ENCODE data around the gene DOCK8.
"Not testable (repeated sequence)": the region's sequence is repeated elsewhere in the genome, so short reads cannot be mapped to it uniquely, and the experiment has no call there.

DOCK8 gene

GRCh38 chr9:227860-228259, 13.2 kb downstream of the DOCK8 start:
- peak; percentile 18 for DNase-seq

- no peak for DNase-seq
Observed at GRCh38 chr9:228929-229695, 14.4 kb downstream of the DOCK8 start.

GRCh38 chr9:231625-232024, 17.0 kb downstream of the DOCK8 start:
- DNase-seq, result not testable (repeated sequence)

- not testable (repeated sequence) for DNase-seq
Observed at GRCh38 chr9:233708-234107, 19.0 kb downstream of the DOCK8 start.

GRCh38 chr9:237141-237857, 22.6 kb downstream of the DOCK8 start:
- no peak for DNase-seq

- no peak for DNase-seq
Observed at GRCh38 chr9:237858-238345, 23.2 kb downstream of the DOCK8 start.

- no peak for DNase-seq
Observed at GRCh38 chr9:242461-243080, 27.9 kb downstream of the DOCK8 start.

- no peak for DNase-seq
Observed at GRCh38 chr9:248278-248961, 33.8 kb downstream of the DOCK8 start.

GRCh38 chr9:249025-249424, 34.4 kb downstream of the DOCK8 start:
- no peak for DNase-seq

GRCh38 chr9:250039-250438, 35.4 kb downstream of the DOCK8 start:
- DNase-seq, result no peak

- DNase-seq, result no peak
Observed at GRCh38 chr9:250625-251024, 36.0 kb downstream of the DOCK8 start.

GRCh38 chr9:251398-251797, 36.7 kb downstream of the DOCK8 start:
- DNase-seq, result no peak

GRCh38 chr9:253539-253938, 38.9 kb downstream of the DOCK8 start:
- no peak for DNase-seq

- no peak for DNase-seq
Observed at GRCh38 chr9:254516-254915, 39.9 kb downstream of the DOCK8 start.

- DNase-seq, result peak; percentile 31
Observed at GRCh38 chr9:257957-258356, 43.3 kb downstream of the DOCK8 start.

GRCh38 chr9:259405-260404, 45.0 kb downstream of the DOCK8 start:
- DNase-seq, result no peak

- no peak for DNase-seq
Observed at GRCh38 chr9:264231-264630, 49.6 kb downstream of the DOCK8 start.

GRCh38 chr9:265209-265870, 50.7 kb downstream of the DOCK8 start:
- no peak for DNase-seq

- DNase-seq, result no peak
Observed at GRCh38 chr9:266228-266627, 51.6 kb downstream of the DOCK8 start.

GRCh38 chr9:268616-269015, 54.0 kb downstream of the DOCK8 start:
- DNase-seq, result no peak

GRCh38 chr9:269081-269711, 54.5 kb downstream of the DOCK8 start:
- no peak for DNase-seq
